Liver (tissue), 3 donors: ENCODE results near the gene IQCM.

ENCODE experiments used
- CTCF ChIP-seq: fragments of 150-350 bp; IDR thresholded peaks from 2 replicates; pipeline ENCODE4 v1.5.1; 2017; ENCODE audit warnings: improper control_type of control experiment, low read depth, low read length; ENCODE audit not compliant: missing input control
- GABPA ChIP-seq, 2 donors: IDR thresholded peaks in 1 of 2; conservative IDR thresholded peaks in 1 of 2; 2 replicates each; pipeline ENCODE4 v1.6.1; 2016; ENCODE audit warnings: antibody characterized with exemption in 2 of 2, mild to moderate bottlenecking in 1 of 2, moderate library complexity in 1 of 2
- MAX ChIP-seq: IDR thresholded peaks from 2 replicates; pipeline ENCODE4 v1.6.1; 2016; ENCODE audit warnings: antibody characterized with exemption
- RAD21 ChIP-seq, 2 donors: IDR thresholded peaks; 2 replicates each; pipeline ENCODE4 v1.6.1; 2016; ENCODE audit warnings: antibody characterized with exemption in 2 of 2, mild to moderate bottlenecking in 2 of 2
- SP1 ChIP-seq: IDR thresholded peaks from 2 replicates; pipeline ENCODE4 v1.6.1; 2018; ENCODE audit warnings: antibody characterized with exemption, mild to moderate bottlenecking
- YY1 ChIP-seq: IDR thresholded peaks from 2 replicates; pipeline ENCODE4 v1.6.1; 2016; ENCODE audit warnings: antibody characterized with exemption, mild to moderate bottlenecking
- TF ChIP-seq, protein P1 (sequence below): IDR thresholded peaks from 2 replicates; pipeline ENCODE4 v1.6.1; 2016; ENCODE audit warnings: antibody characterized with exemption, mild to moderate bottlenecking
- TF ChIP-seq, protein P2 (sequence below): IDR thresholded peaks from 2 replicates; pipeline ENCODE4 v1.6.1; 2016; ENCODE audit warnings: antibody characterized with exemption
- donor health status: healthy.
- donor health status: healthy.

DNA sequence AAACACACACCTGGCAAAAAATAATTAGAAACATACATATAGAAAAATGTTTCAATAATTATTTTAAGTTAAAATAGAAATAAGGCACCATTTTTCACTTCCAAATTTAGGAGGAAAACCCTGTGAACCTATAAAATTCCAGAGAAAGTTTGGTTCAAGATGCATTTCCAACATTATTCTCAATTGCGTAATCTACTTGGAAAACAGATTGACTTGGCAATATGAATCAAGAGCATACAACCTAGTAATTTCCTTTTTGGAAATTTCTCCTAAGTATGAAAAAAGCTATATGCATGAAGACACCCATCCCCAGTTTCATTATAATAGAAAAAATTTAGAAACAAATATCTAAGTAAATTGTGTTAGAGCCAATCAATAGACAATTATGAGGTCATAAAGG, 242.9 kb downstream of the IQCM start:
- TF ChIP-seq CTCF (no peak), GABPA (IDR thresholded peaks at IDR 0.05 in 1 of 2, conservative IDR thresholded peaks at IDR 0.05 in 1 of 2) (no peak), YY1 (no peak), MAX (no peak), SP1 (no peak), RAD21 (IDR thresholded peaks at IDR 0.05) (no peak)
- TF ChIP-seq, protein P1, sequence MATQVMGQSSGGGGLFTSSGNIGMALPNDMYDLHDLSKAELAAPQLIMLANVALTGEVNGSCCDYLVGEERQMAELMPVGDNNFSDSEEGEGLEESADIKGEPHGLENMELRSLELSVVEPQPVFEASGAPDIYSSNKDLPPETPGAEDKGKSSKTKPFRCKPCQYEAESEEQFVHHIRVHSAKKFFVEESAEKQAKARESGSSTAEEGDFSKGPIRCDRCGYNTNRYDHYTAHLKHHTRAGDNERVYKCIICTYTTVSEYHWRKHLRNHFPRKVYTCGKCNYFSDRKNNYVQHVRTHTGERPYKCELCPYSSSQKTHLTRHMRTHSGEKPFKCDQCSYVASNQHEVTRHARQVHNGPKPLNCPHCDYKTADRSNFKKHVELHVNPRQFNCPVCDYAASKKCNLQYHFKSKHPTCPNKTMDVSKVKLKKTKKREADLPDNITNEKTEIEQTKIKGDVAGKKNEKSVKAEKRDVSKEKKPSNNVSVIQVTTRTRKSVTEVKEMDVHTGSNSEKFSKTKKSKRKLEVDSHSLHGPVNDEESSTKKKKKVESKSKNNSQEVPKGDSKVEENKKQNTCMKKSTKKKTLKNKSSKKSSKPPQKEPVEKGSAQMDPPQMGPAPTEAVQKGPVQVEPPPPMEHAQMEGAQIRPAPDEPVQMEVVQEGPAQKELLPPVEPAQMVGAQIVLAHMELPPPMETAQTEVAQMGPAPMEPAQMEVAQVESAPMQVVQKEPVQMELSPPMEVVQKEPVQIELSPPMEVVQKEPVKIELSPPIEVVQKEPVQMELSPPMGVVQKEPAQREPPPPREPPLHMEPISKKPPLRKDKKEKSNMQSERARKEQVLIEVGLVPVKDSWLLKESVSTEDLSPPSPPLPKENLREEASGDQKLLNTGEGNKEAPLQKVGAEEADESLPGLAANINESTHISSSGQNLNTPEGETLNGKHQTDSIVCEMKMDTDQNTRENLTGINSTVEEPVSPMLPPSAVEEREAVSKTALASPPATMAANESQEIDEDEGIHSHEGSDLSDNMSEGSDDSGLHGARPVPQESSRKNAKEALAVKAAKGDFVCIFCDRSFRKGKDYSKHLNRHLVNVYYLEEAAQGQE: no peak
- TF ChIP-seq, protein P2, sequence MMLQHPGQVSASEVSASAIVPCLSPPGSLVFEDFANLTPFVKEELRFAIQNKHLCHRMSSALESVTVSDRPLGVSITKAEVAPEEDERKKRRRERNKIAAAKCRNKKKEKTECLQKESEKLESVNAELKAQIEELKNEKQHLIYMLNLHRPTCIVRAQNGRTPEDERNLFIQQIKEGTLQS: no peak
